Measurements from ENCODE around the gene CELSR3. TPM values are rescaled to one million over a fixed set of nuclear protein-coding genes. Genes with fewer than 3 reads are reported as not detected.

The CELSR3 gene
- polyA plus RNA-seq, 2 of the 4 experiments (the other 2 are of a cell fraction): 2.2 to 4.8 TPM

GRCh38 chr3:48688032-48688736 is 25.5 kb upstream of the CELSR3 start:
- CTCF ChIA-PET: interaction anchor here (0.7 to 1.7 kb wide), 4 partner anchors 11 to 52 kb away, joined by 3 to 5 read pairs (median 3); no protein-coding TSS in a partner anchor
- Histone ChIP-seq H3K9me3 (no peaks in the 10 kb centered on the region), H3K4me1 (peaks cover 18% of the 10 kb centered on the region), H3K27ac (no peak overlapping the region), H3K4me3 (no peak overlapping the region), H3K4me2 (no peak overlapping the region)
- POLR2A ChIA-PET: no interaction called here
- ATAC-seq (no peak), FAIRE-seq (no peak), DNase-seq (ENCODE audit: low read depth in 1 of 2, low spot score in 1 of 2) (no peak)
- TF ChIP-seq RNF2 (IDR thresholded peaks at IDR 0.05; ENCODE audit: borderline replicate concordance, low read depth): no peak
- no peak for TF ChIP-seq RCOR1 (IDR thresholded peaks at IDR 0.05; ENCODE audit: low read depth, low read length)
- no peak for TF ChIP-seq PHF8 (IDR thresholded peaks at IDR 0.05; ENCODE audit: borderline replicate concordance, low read depth)
- TF ChIP-seq EP300 (IDR thresholded peaks at IDR 0.05): no peak
- TF ChIP-seq, protein P1, sequence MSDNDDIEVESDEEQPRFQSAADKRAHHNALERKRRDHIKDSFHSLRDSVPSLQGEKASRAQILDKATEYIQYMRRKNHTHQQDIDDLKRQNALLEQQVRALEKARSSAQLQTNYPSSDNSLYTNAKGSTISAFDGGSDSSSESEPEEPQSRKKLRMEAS (IDR thresholded peaks at IDR 0.05): no peak
- no peak for TF ChIP-seq MYC (IDR thresholded peaks at IDR 0.05; ENCODE audit: borderline replicate concordance, low read length)
- no peak for TF ChIP-seq POLR2AphosphoS2 (conservative IDR thresholded peaks at IDR 0.05; ENCODE audit: low read length)
- no peak for TF ChIP-seq RAD21 (conservative IDR thresholded peaks at IDR 0.05 in 1 of 2, IDR thresholded peaks at IDR 0.05 in 1 of 2)
- no peak for TF ChIP-seq HES2 (IDR thresholded peaks at IDR 0.05)
- no peak for TF ChIP-seq BHLHE40 (IDR thresholded peaks at IDR 0.05; ENCODE audit: low read depth, low read length)
- no peak for TF ChIP-seq CHD4 (IDR thresholded peaks at IDR 0.05; ENCODE audit: borderline replicate concordance)
- no peak for TF ChIP-seq HMGXB4 (CRISPR knock-in tag; IDR thresholded peaks at IDR 0.05; ENCODE audit: borderline replicate concordance)
- no peak for TF ChIP-seq KDM5A (IDR thresholded peaks at IDR 0.05)
- no peak for TF ChIP-seq HOXB5 (CRISPR knock-in tag; IDR thresholded peaks at IDR 0.05)
- no peak for TF ChIP-seq CBX8 (IDR thresholded peaks at IDR 0.05)
- WGBS (ENCODE audit: missing lambda C conversion rate): 93% methylated on average over 11 of the region's 18 CpGs

GRCh38 chr3:48687220-48687678 is 24.6 kb upstream of the CELSR3 start:
- ChIA-PET POLR2A (no interaction called here), CTCF (interaction anchor here (0.6 to 1.9 kb wide), 7 partner anchors 9 to 59 kb away, joined by 3 to 8 read pairs (median 5); no protein-coding TSS in a partner anchor)
- ATAC-seq (no peak), FAIRE-seq (no peak), DNase-seq (ENCODE audit: low read depth in 1 of 2, low spot score in 1 of 2) (no peak)
- 89% methylated on average over 2 of the region's 3 CpGs for WGBS (ENCODE audit: missing lambda C conversion rate)
- no peak overlapping the region for H3K27ac ChIP-seq
- no peaks in the 10 kb centered on the region for H3K9me3 ChIP-seq
- H3K4me3 ChIP-seq: no peak overlapping the region
- peaks cover 18% of the 10 kb centered on the region for H3K4me1 ChIP-seq
- no peak for TF ChIP-seq SREBF2 (IDR thresholded peaks at IDR 0.05)
- H3K4me2 ChIP-seq: no peak overlapping the region

- H3K4me1 ChIP-seq: peaks cover 18% of the 10 kb centered on the region
- ChIA-PET POLR2A (interaction anchor here (1.5 kb wide), 1 partner anchor 335 kb away, joined by 3 read pairs; the partner anchor contains the start of gene NDUFAF3), CTCF (interaction anchor here (0.6 to 1.9 kb wide), 10 partner anchors 9 to 131 kb away, joined by 3 to 8 read pairs (median 4); no protein-coding TSS in a partner anchor)
- H3K4me3 ChIP-seq: peak overlapping the region; percentile 52
- H3K27ac ChIP-seq: peak overlapping the region in 1 of 2 experiments; percentile 94; a peak in 3 of 6 replicates
- H3K4me2 ChIP-seq: peak overlapping the region; percentile 97
- no peaks in the 10 kb centered on the region for H3K9me3 ChIP-seq
- 81% methylated on average over 10 of the region's 10 CpGs for WGBS (ENCODE audit: missing lambda C conversion rate)
- ATAC-seq: peak in 1 of 2 experiments; percentile 4; a peak in 3 of 6 replicates
- TF ChIP-seq TP53 (CRISPR knock-in tag; IDR thresholded peaks at IDR 0.05) (no peak), NFE2L2 (conservative IDR thresholded peaks at IDR 0.05; ENCODE audit: low read length) (no peak), POLR2A (IDR thresholded peaks at IDR 0.05; ENCODE audit: low read length) (no peak), HDAC2 (IDR thresholded peaks at IDR 0.05) (no peak), FOSB (CRISPR knock-in tag; IDR thresholded peaks at IDR 0.05) (no peak), RNF2 (IDR thresholded peaks at IDR 0.05; ENCODE audit: borderline replicate concordance, low read depth) (no peak)
- FAIRE-seq: no peak
- DNase-seq (ENCODE audit: low read depth in 1 of 2, low spot score in 1 of 2): no peak
Observed at GRCh38 chr3:48686538-48687219, 24.0 kb upstream of the CELSR3 start.

Measured in A549 (cell line).